MCF 10A (cell line): ENCODE results near the gene ELOVL5. TPM values are rescaled to one million over a fixed set of nuclear protein-coding genes. Genes with fewer than 3 reads are reported as not detected.

ENCODE experiments used
- BruUV-seq: library from RNA; stranded (reverse); fragments of 400-500 nt; replicated peaks from 2 replicates; lab custom pipeline; 2021; lab: Mats Ljungman, UMichigan
- CTCF ChIA-PET: fragments of 300-600 bp; sonication (Branson Sonifier 250); formaldehyde crosslinking; extraction: SDS; loops from one replicate; lab custom pipeline; 2021; ENCODE audit warnings: antibody characterized with exemption, inconsistent platforms; lab: Yijun Ruan, JAX
- POLR2A ChIA-PET: fragments of 300-600, 350-650 bp; sonication (Branson Sonifier 250); formaldehyde crosslinking; extraction: SDS; loops from one replicate; lab custom pipeline; 2020; ENCODE audit warnings: antibody characterized with exemption, inconsistent platforms; lab: Yijun Ruan, JAX
- DNase-seq: peaks from one replicate; pipeline ENCODE4 v3.0.0-alpha.2; 2018; ENCODE audit not compliant: unreplicated experiment
- H3K27ac Mint-ChIP-seq: one replicate; pipeline ENCODE4 v1.8.0; 2022; ENCODE audit warnings: mild to moderate bottlenecking, low read depth, mixed read lengths; ENCODE audit not compliant: unreplicated experiment
- H3K27me3 Mint-ChIP-seq: one replicate; pipeline ENCODE4 v1.8.0; 2022; ENCODE audit warnings: mixed read lengths; ENCODE audit not compliant: insufficient read depth, unreplicated experiment
- H3K36me3 Mint-ChIP-seq: one replicate; pipeline ENCODE4 v1.8.0; 2022; ENCODE audit warnings: mild to moderate bottlenecking, moderate library complexity, mixed read lengths; ENCODE audit not compliant: insufficient read depth, unreplicated experiment
- H3K4me1 Mint-ChIP-seq: one replicate; pipeline ENCODE4 v1.8.0; 2022; ENCODE audit warnings: mixed read lengths; ENCODE audit not compliant: insufficient read depth, unreplicated experiment
- H3K4me3 Mint-ChIP-seq: one replicate; pipeline ENCODE4 v1.8.0; 2022; ENCODE audit warnings: mild to moderate bottlenecking, moderate library complexity, mixed read lengths; ENCODE audit not compliant: unreplicated experiment
- H3K9me3 Mint-ChIP-seq: one replicate; pipeline ENCODE4 v1.8.0; 2022; ENCODE audit warnings: mixed read lengths; ENCODE audit not compliant: unreplicated experiment
- CTCF ChIP-seq: fragments of 200-600 bp; IDR thresholded peaks from one replicate; pipeline ENCODE4 v1.8.0; 2022; ENCODE audit warnings: antibody characterized with exemption, mild to moderate bottlenecking; ENCODE audit not compliant: unreplicated experiment
- intact Hi-C: fragments of 100-400 bp; cut with micrococcal nuclease; formaldehyde crosslinking; loops from 2 replicates; pipeline ENCODE4 v1.14.1; 2022
- total RNA-seq: library from RNA; stranded (reverse); gene quantifications from 2 replicates; pipeline ENCODE4 v1.2.3, GENCODE V29; 2022

The ELOVL5 gene
- total RNA-seq, 1 experiment from 2014 or later: 58.3 TPM

DNA sequence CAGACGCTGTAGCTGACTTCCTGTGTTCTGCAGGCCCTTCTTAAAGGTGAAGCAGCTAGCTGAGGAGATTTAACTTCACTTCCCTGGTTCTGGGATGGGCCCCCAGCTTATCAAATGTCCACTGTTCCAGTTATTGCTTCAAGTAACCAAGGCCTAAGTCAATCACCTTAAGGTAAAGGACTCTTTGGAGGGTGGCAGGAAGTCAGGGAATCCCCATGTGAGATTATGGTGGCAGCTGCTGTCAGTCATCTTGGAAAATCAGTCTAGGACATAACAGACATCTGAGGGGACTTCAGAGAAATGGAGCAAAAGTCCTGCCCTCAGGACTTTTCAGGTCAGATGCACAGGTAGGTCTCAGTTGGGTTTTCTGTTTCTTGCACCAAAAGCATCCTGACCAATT is 3.8 kb downstream of the ELOVL5 start:
- no TSS peak for BruUV-seq
- CTCF ChIA-PET: interaction anchor here (0.7 to 1.1 kb wide), 4 partner anchors 105 to 374 kb away, joined by 3 read pairs; no protein-coding TSS in a partner anchor
- intact Hi-C loops: loop anchor here (5.0 kb wide), 1 partner anchor 173 kb away; no protein-coding TSS in a partner anchor

DNA sequence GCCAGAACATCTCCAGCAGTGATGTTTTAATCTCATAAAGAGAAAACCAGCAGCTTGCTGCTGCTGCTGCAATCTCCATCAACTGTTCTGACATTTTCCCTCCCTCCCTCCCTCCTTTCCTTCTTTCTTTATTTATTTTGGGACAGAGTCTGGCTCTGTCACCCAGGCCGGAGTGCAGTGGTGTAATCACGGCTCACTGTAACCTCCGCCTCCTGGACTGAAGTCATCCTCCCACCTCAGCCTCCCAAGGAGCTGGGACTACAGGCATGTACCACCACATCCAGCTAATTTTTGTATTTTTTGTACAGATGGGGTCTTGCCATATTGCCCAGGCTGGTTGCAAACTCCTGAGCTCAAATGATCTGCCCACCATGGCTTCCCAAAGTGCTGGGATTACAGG is 5.7 kb downstream of the ELOVL5 start:
- Mint-ChIP-seq H3K27ac (no peak overlapping the region), H3K4me1 (peaks cover 42% of the 10 kb centered on the region), H3K27me3 (no peaks in the 10 kb centered on the region), H3K9me3 (no peaks in the 10 kb centered on the region), H3K4me3 (no peak overlapping the region), H3K36me3 (peaks cover 6% of the 10 kb centered on the region)
- no TSS peak for BruUV-seq
- intact Hi-C loops: no loop called here
- ChIA-PET POLR2A (interaction anchor here (1.2 to 1.8 kb wide), 2 partner anchors 15 to 34 kb away, joined by 4 to 6 read pairs; no protein-coding TSS in a partner anchor), CTCF (interaction anchor here (1.6 kb wide), 1 partner anchor 172 kb away, joined by 7 read pairs; no protein-coding TSS in a partner anchor)
- no peak for DNase-seq
- no peak for TF ChIP-seq CTCF

More for the DNA sequence above, 3.8 kb downstream of the ELOVL5 start:
- no peaks in the 10 kb centered on the region for H3K27me3 Mint-ChIP-seq
- DNase-seq: no peak
- no peak overlapping the region for H3K4me3 Mint-ChIP-seq
- H3K27ac Mint-ChIP-seq: peak overlapping the region; percentile 54
- H3K36me3 Mint-ChIP-seq: peaks cover 15% of the 10 kb centered on the region
- peaks cover 37% of the 10 kb centered on the region for H3K4me1 Mint-ChIP-seq
- no peaks in the 10 kb centered on the region for H3K9me3 Mint-ChIP-seq
- TF ChIP-seq CTCF: no peak
- POLR2A ChIA-PET: interaction anchor here (1.0 to 5.3 kb wide), 4 partner anchors 10 to 120 kb away, joined by 4 to 61 read pairs (median 4); no protein-coding TSS in a partner anchor

DNA sequence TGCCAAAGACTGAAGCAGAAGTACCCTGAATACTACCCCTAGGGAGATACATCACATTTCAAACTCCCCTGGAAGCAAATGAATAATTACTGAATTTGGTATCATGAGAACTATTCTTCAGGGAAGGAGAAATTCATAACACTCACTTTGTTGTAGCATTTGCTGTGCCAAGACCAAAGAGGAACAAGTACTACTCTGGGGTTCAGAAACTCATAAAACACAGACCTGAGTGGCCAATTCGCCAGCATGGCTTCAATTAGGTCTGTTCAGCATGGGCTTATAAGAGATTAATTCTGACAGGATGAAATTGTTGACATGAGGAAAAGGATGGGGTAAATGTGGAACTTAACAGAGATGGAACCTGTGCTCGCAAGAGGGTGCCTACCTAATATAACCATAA is 6.5 kb downstream of the ELOVL5 start:
- H3K9me3 Mint-ChIP-seq: no peaks in the 10 kb centered on the region
- ChIA-PET CTCF (no interaction called here), POLR2A (no interaction called here)
- H3K4me3 Mint-ChIP-seq: no peak overlapping the region
- H3K27me3 Mint-ChIP-seq: no peaks in the 10 kb centered on the region
- intact Hi-C loops: no loop called here
- no peak for TF ChIP-seq CTCF
- H3K4me1 Mint-ChIP-seq: peaks cover 42% of the 10 kb centered on the region
- no TSS peak for BruUV-seq
- H3K36me3 Mint-ChIP-seq: peaks cover 6% of the 10 kb centered on the region
- no peak overlapping the region for H3K27ac Mint-ChIP-seq
- no peak for DNase-seq

GRCh38 chr6:53340536-53340935 is 8.2 kb downstream of the ELOVL5 start:
- POLR2A ChIA-PET: interaction anchor here (0.8 to 2.1 kb wide), 7 partner anchors 8 to 126 kb away, joined by 3 to 6 read pairs (median 4); partner anchors contain the start of gene ELOVL5
- BruUV-seq: no TSS peak
- no peak for TF ChIP-seq CTCF
- H3K9me3 Mint-ChIP-seq: no peaks in the 10 kb centered on the region
- peaks cover 30% of the 10 kb centered on the region for H3K4me1 Mint-ChIP-seq
- no peak overlapping the region for H3K4me3 Mint-ChIP-seq
- no peak overlapping the region for H3K27ac Mint-ChIP-seq
- CTCF ChIA-PET: interaction anchor here (0.6 to 1.1 kb wide), 3 partner anchors 83 to 169 kb away, joined by 3 read pairs; no protein-coding TSS in a partner anchor
- H3K27me3 Mint-ChIP-seq: no peaks in the 10 kb centered on the region
- H3K36me3 Mint-ChIP-seq: peaks cover 4% of the 10 kb centered on the region
- intact Hi-C loops: no loop called here
- DNase-seq: no peak
